ENCODE data around the gene SIGLEC12. TPM values are rescaled to one million over a fixed set of nuclear protein-coding genes. Genes with fewer than 3 reads are reported as not detected.

Gene SIGLEC12
- total and polyA plus RNA-seq, 2 of the 13 experiments (the other 11 are each of a cell fraction or from before 2014, with no cell fraction given): not detected

- no peak for TF ChIP-seq ZHX2 (IDR thresholded peaks at IDR 0.05; ENCODE audit: low read depth)
- no peak for TF ChIP-seq ZHX2 (CRISPR knock-in tag; IDR thresholded peaks at IDR 0.05; ENCODE audit: borderline replicate concordance)
- peak; percentile 37 for TF ChIP-seq ZNF883 (CRISPR knock-in tag; IDR thresholded peaks at IDR 0.05; ENCODE audit: not compliant biosample characterization)
- peak; percentile 93; the same call in 1 of the 2 replicates for TF ChIP-seq ZNF441 (CRISPR knock-in tag; IDR thresholded peaks at IDR 0.05; ENCODE audit: borderline replicate concordance)
- 0 out of 2 replicates have a peak, but pooled peaks have one; percentile 48 for TF ChIP-seq ZNF331 (CRISPR knock-in tag; IDR thresholded peaks at IDR 0.05)
- no peak for TF ChIP-seq ZNF33A (CRISPR knock-in tag; IDR thresholded peaks at IDR 0.05; ENCODE audit: borderline replicate concordance)
- TF ChIP-seq ZSCAN31 (CRISPR knock-in tag; IDR thresholded peaks at IDR 0.05; ENCODE audit: low read depth): no peak
- TF ChIP-seq ZNF780A (CRISPR knock-in tag; IDR thresholded peaks at IDR 0.05): 0 out of 2 replicates have a peak, but pooled peaks have one; percentile 43
- no peak for TF ChIP-seq ARHGAP35 (CRISPR knock-in tag; IDR thresholded peaks at IDR 0.05; ENCODE audit: borderline replicate concordance)
- no peak for TF ChIP-seq ZNF572 (CRISPR knock-in tag; IDR thresholded peaks at IDR 0.05)
- no peak for TF ChIP-seq ZNF510 (CRISPR knock-in tag; IDR thresholded peaks at IDR 0.05; ENCODE audit: low read depth)
- TF ChIP-seq FOXJ3 (CRISPR knock-in tag; IDR thresholded peaks at IDR 0.05; ENCODE audit: borderline replicate concordance): no peak
- 0 out of 2 replicates have a peak, but pooled peaks have one; percentile 50 for TF ChIP-seq KLF11 (CRISPR knock-in tag; IDR thresholded peaks at IDR 0.05)
- no peak for TF ChIP-seq MBNL3 (CRISPR knock-in tag; conservative IDR thresholded peaks at IDR 0.05)
- no peak for TF ChIP-seq ZNF282 (IDR thresholded peaks at IDR 0.05; ENCODE audit: partially characterized antibody)
- no peak for TF ChIP-seq ZNF552 (CRISPR knock-in tag; IDR thresholded peaks at IDR 0.05; ENCODE audit: borderline replicate concordance)
- TF ChIP-seq ZNF17 (CRISPR knock-in tag; IDR thresholded peaks at IDR 0.05): no peak
- TF ChIP-seq FOXP1 (IDR thresholded peaks at IDR 0.05): no peak
- TF ChIP-seq FOXP1 (CRISPR knock-in tag; IDR thresholded peaks at IDR 0.05): no peak
- TF ChIP-seq MBD4 (IDR thresholded peaks at IDR 0.05; ENCODE audit: borderline replicate concordance, low read length): no peak
- no peak for TF ChIP-seq CCAR2 (optimal IDR thresholded peaks at IDR 0.05; ENCODE audit: low read depth, low read length)
- TF ChIP-seq AGO2 (optimal IDR thresholded peaks at IDR 0.05; ENCODE audit: low read depth, low read length): no peak
- TF ChIP-seq SP1 (IDR thresholded peaks at IDR 0.05): no peak
- no peak for TF ChIP-seq SP1 (CRISPR knock-in tag; IDR thresholded peaks at IDR 0.05)
- no peak for TF ChIP-seq RBAK (CRISPR knock-in tag; IDR thresholded peaks at IDR 0.05)
- peak; percentile 47; the same call in 1 of the 2 replicates for TF ChIP-seq RARA (CRISPR knock-in tag; IDR thresholded peaks at IDR 0.05)
- TF ChIP-seq ZNF891 (CRISPR knock-in tag; IDR thresholded peaks at IDR 0.05): no peak
- no peak for TF ChIP-seq HNF4G (IDR thresholded peaks at IDR 0.05; ENCODE audit: borderline replicate concordance, low read depth, low read length)
- TF ChIP-seq HNF4G (CRISPR knock-in tag; IDR thresholded peaks at IDR 0.05; ENCODE audit: borderline replicate concordance, low read depth): no peak
- no peak for TF ChIP-seq ZNF136 (CRISPR knock-in tag; IDR thresholded peaks at IDR 0.05; ENCODE audit: low read depth)
These were observed 21.0 kb downstream of the SIGLEC12 start (continued) for GRCh38 chr19:51480590-51480989.

Measured in HepG2 (cell line).